IMR-90 (cell line): ENCODE data around the gene S100A8. TPM values are rescaled to one million over a fixed set of nuclear protein-coding genes. Genes with fewer than 3 reads are reported as not detected.

Experiments
- ATAC-seq: fragments of 200-7000 bp; cut with Tn5 transposase; 2 replicates; pipeline ENCODE4 v1.9.1; 2020; ENCODE audit warnings: low read depth, mild to moderate bottlenecking, moderate library complexity
- BruUV-seq: library from RNA; stranded (reverse); fragments of 400-500 nt; replicated peaks from 2 replicates; lab custom pipeline; 2021; lab: Mats Ljungman, UMichigan
- CTCF ChIA-PET: fragments of 300-600 bp; formaldehyde crosslinking; extraction: SDS; loops from one replicate; lab custom pipeline; 2021; ENCODE audit warnings: antibody characterized with exemption; lab: Yijun Ruan, JAX
- POLR2A ChIA-PET: fragments of 300-600 bp; sonication (Branson Sonifier 250); formaldehyde crosslinking; loops from one replicate; lab custom pipeline; 2022; ENCODE audit warnings: antibody characterized with exemption; ENCODE audit not compliant: unreplicated experiment; lab: Charles Lee
- DNase-seq: peaks from one replicate; pipeline ENCODE4 v3.0.0; 2013
- H2AFZ ChIP-seq: replicated peaks from 2 replicates; pipeline ENCODE3; 2013; ENCODE audit warnings: low read length, mild to moderate bottlenecking; ENCODE audit not compliant: poor library complexity
- H2AK5ac ChIP-seq: 2 replicates; pipeline ENCODE4 v1.6.1; 2013; ENCODE audit warnings: low read depth, low read length, inconsistent platforms
- H2AK9ac ChIP-seq: replicated peaks from 2 replicates; pipeline ENCODE3; 2013; ENCODE audit warnings: mild to moderate bottlenecking, low read depth, low read length, moderate library complexity; ENCODE audit not compliant: poor library complexity
- H2BK120ac ChIP-seq: 2 replicates; pipeline ENCODE4 v1.6.1; 2013; ENCODE audit warnings: low read depth, low read length, inconsistent platforms
- H2BK15ac ChIP-seq: 3 replicates; pipeline ENCODE4 v1.6.1; 2013; ENCODE audit warnings: low read depth, low read length, inconsistent platforms
- H2BK20ac ChIP-seq: 2 replicates; pipeline ENCODE4 v1.6.1; 2013; ENCODE audit warnings: low read depth, mild to moderate bottlenecking, inconsistent platforms, low read length, moderate library complexity
- H2BK5ac ChIP-seq: 2 replicates; pipeline ENCODE4 v1.6.1; 2013; ENCODE audit warnings: mild to moderate bottlenecking, low read depth, low read length, inconsistent platforms; ENCODE audit not compliant: poor library complexity, severe bottlenecking
- H3K14ac ChIP-seq: replicated peaks from 2 replicates; pipeline ENCODE4 v1.6.1; 2013; ENCODE audit warnings: low read depth, low read length, inconsistent platforms
- H3K18ac ChIP-seq: 2 replicates; pipeline ENCODE4 v1.6.1; 2013; ENCODE audit warnings: low read depth, low read length, control low read depth
- H3K23ac ChIP-seq: 2 replicates; pipeline ENCODE4 v1.6.1; 2013; ENCODE audit warnings: low read depth, low read length, inconsistent platforms
- H3K27ac ChIP-seq: 2 replicates; pipeline ENCODE4 v1.5.1; 2013; ENCODE audit warnings: mild to moderate bottlenecking, control low read depth, low read length; ENCODE audit not compliant: insufficient read depth
- H3K27me3 ChIP-seq: 2 replicates; pipeline ENCODE4 v1.6.1; 2013; ENCODE audit warnings: low read length; ENCODE audit not compliant: control insufficient read depth, insufficient read depth
- H3K36me3 ChIP-seq: 2 replicates; pipeline ENCODE4 v1.6.1; 2013; ENCODE audit warnings: low read length, mixed read lengths; ENCODE audit not compliant: control insufficient read depth, insufficient read depth
- H3K4ac ChIP-seq: 2 replicates; pipeline ENCODE4 v1.6.1; 2013; ENCODE audit warnings: low read depth, low read length, inconsistent platforms
- H3K4me1 ChIP-seq: 2 replicates; pipeline ENCODE4 v1.6.1; 2013; ENCODE audit warnings: low read length, mixed read lengths; ENCODE audit not compliant: control insufficient read depth, insufficient read depth
- H3K4me2 ChIP-seq: 2 replicates; pipeline ENCODE4 v1.6.1; 2013; ENCODE audit warnings: low read depth, mild to moderate bottlenecking, control low read depth, low read length, moderate library complexity
- H3K4me3 ChIP-seq: 2 replicates; pipeline ENCODE4 v1.5.1; 2013; ENCODE audit warnings: low read depth, mild to moderate bottlenecking, control low read depth, low read length, moderate library complexity; ENCODE audit not compliant: insufficient read depth
- H3K56ac ChIP-seq: 2 replicates; pipeline ENCODE4 v1.6.1; 2013; ENCODE audit warnings: low read length, inconsistent platforms; ENCODE audit not compliant: insufficient read depth; ENCODE audit errors: extremely low read depth
- H3K79me1 ChIP-seq, 2 experiments: 2 replicates each; pipeline ENCODE4 v1.6.1; 2013; ENCODE audit warnings: low read length in 2 of 2, inconsistent platforms in 1 of 2, low read depth in 1 of 2
- H3K9ac ChIP-seq: 2 replicates; pipeline ENCODE4 v1.6.1; 2013; ENCODE audit warnings: low read depth, low read length, control low read depth
- H3K9me1 ChIP-seq: 2 replicates; pipeline ENCODE4 v1.6.1; 2013; ENCODE audit warnings: low read length, inconsistent platforms; ENCODE audit not compliant: insufficient read depth
- H3K9me3 ChIP-seq: 2 replicates; pipeline ENCODE4 v1.6.1; 2013; ENCODE audit warnings: low read length; ENCODE audit not compliant: control insufficient read depth, insufficient read depth
- H4K20me1 ChIP-seq: 2 replicates; pipeline ENCODE4 v1.6.1; 2013; ENCODE audit warnings: low read length, inconsistent platforms; ENCODE audit not compliant: insufficient read depth
- H4K5ac ChIP-seq: 2 replicates; pipeline ENCODE4 v1.6.1; 2013; ENCODE audit warnings: mild to moderate bottlenecking, low read depth, low read length, control low read depth
- H4K8ac ChIP-seq, 2 experiments: 2 replicates each; pipeline ENCODE4 v1.6.1; 2013; ENCODE audit warnings: low read depth in 2 of 2, low read length in 2 of 2, control low read depth in 1 of 2, inconsistent platforms in 1 of 2
- H4K91ac ChIP-seq: 2 replicates; pipeline ENCODE4 v1.6.1; 2013; ENCODE audit warnings: low read depth, low read length, inconsistent platforms; ENCODE audit not compliant: insufficient read depth
- BHLHE40 ChIP-seq: fragments of 150-350 bp; IDR thresholded peaks from 2 replicates; pipeline ENCODE4 v1.6.1; 2016; ENCODE audit warnings: mild to moderate bottlenecking, low read depth, low read length
- CEBPB ChIP-seq: IDR thresholded peaks from 2 replicates; pipeline ENCODE4 v1.6.1; 2012; ENCODE audit warnings: low read depth, low read length, improper control_type of control experiment
- CHD1 ChIP-seq: IDR thresholded peaks from 2 replicates; pipeline ENCODE4 v1.6.1; 2012; ENCODE audit warnings: low read depth, low read length, improper control_type of control experiment
- ELK1 ChIP-seq: fragments of 150-350 bp; IDR thresholded peaks from 2 replicates; pipeline ENCODE4 v1.6.1; 2016; ENCODE audit warnings: low read depth, mild to moderate bottlenecking, low read length, moderate library complexity, borderline replicate concordance
- FOS ChIP-seq: fragments of 150-350 bp; IDR thresholded peaks from 2 replicates; pipeline ENCODE4 v1.6.1; 2016; ENCODE audit warnings: low read depth, low read length
- MAFK ChIP-seq: IDR thresholded peaks from 2 replicates; pipeline ENCODE4 v1.6.1; 2012; ENCODE audit warnings: low read depth, low read length, improper control_type of control experiment
- MAZ ChIP-seq: IDR thresholded peaks from 2 replicates; pipeline ENCODE4 v1.6.1; 2012; ENCODE audit warnings: low read depth, mild to moderate bottlenecking, low read length, improper control_type of control experiment, moderate library complexity, borderline replicate concordance
- MXI1 ChIP-seq: IDR thresholded peaks from 2 replicates; pipeline ENCODE4 v1.6.1; 2012; ENCODE audit warnings: low read depth, mild to moderate bottlenecking, low read length, moderate library complexity, borderline replicate concordance
- NFE2L2 ChIP-seq: fragments of 150-350 bp; IDR thresholded peaks from 2 replicates; pipeline ENCODE4 v1.6.1; 2016; ENCODE audit warnings: low read depth, mild to moderate bottlenecking, low read length
- POLR2A ChIP-seq: IDR thresholded peaks from 2 replicates; pipeline ENCODE4 v1.6.1; 2012; ENCODE audit warnings: mild to moderate bottlenecking, low read depth, low read length
- RAD21 ChIP-seq: IDR thresholded peaks from 2 replicates; pipeline ENCODE4 v1.6.1; 2012; ENCODE audit warnings: low read length, improper control_type of control experiment
- RCOR1 ChIP-seq: IDR thresholded peaks from 2 replicates; pipeline ENCODE4 v1.6.1; 2012; ENCODE audit warnings: mild to moderate bottlenecking, low read length, improper control_type of control experiment; ENCODE audit not compliant: insufficient replicate concordance
- RFX5 ChIP-seq: IDR thresholded peaks from 2 replicates; pipeline ENCODE4 v1.8.0; 2012; ENCODE audit warnings: low read depth, mild to moderate bottlenecking, low read length, moderate library complexity
- SMC3 ChIP-seq: fragments of 150-350 bp; IDR thresholded peaks from 2 replicates; pipeline ENCODE4 v1.6.1; 2016; ENCODE audit warnings: low read depth, mild to moderate bottlenecking, antibody characterized with exemption, low read length, moderate library complexity
- WGBS, 2 experiments: methylation state at CpG; one replicate each; pipeline versions ENCODE4 v1.1.5 to v1.1.7; 2013; ENCODE audit warnings: missing lambda C conversion rate in 2 of 2; ENCODE audit not compliant: insufficient read length in 1 of 2; ENCODE audit errors: extremely low coverage in 2 of 2; 5-methylcytosine and 5-hydroxymethylcytosine counted together
- dilution Hi-C: fragments of 300-500 bp; cut with HindIII; formaldehyde crosslinking; loops from one replicate; pipeline ENCODE4 v1.14.3; 2018; ENCODE audit warnings: low sequenced_read_pairs; ENCODE audit not compliant: unreplicated experiment
- in situ Hi-C: fragments of 300-500 bp; cut with MboI; formaldehyde crosslinking; loops from 3 replicates; pipeline ENCODE4 v1.14.3; 2019; ENCODE audit warnings: low sequenced_read_pairs, inconsistent platforms, mixed read lengths
- intact Hi-C: fragments of 100-400 bp; cut with micrococcal nuclease; formaldehyde crosslinking; loops from 2 replicates; pipeline ENCODE4 v1.10.0; 2022
- polyA plus RNA-seq, 3 experiments: library from polyadenylated mRNA; depleted of rRNA; stranded (reverse); fragments of >200 nt; gene quantifications; 2 replicates each; pipeline ENCODE4 v1.2.3, GENCODE V29; 2012; ENCODE audit warnings: low replicate concordance in 1 of 3
- total RNA-seq: library from RNA; depleted of rRNA; stranded (reverse); fragments of >200 nt; gene quantifications from 2 replicates; pipeline ENCODE4 v1.2.3, GENCODE V29; 2012
- TF ChIP-seq, protein P1 (sequence below): fragments of 150-350 bp; IDR thresholded peaks from 2 replicates; pipeline ENCODE4 v1.6.1; 2017; ENCODE audit warnings: mild to moderate bottlenecking, antibody characterized with exemption, low read length, low read depth
- TF ChIP-seq, protein P2 (sequence below): conservative IDR thresholded peaks from 2 replicates; pipeline ENCODE4 v1.5.1; 2012; ENCODE audit warnings: mild to moderate bottlenecking, low read depth, low read length, improper control_type of control experiment

The S100A8 gene
- total and polyA plus RNA-seq, 2 of the 4 experiments (the other 2 are of a cell fraction), result not detected

DNA sequence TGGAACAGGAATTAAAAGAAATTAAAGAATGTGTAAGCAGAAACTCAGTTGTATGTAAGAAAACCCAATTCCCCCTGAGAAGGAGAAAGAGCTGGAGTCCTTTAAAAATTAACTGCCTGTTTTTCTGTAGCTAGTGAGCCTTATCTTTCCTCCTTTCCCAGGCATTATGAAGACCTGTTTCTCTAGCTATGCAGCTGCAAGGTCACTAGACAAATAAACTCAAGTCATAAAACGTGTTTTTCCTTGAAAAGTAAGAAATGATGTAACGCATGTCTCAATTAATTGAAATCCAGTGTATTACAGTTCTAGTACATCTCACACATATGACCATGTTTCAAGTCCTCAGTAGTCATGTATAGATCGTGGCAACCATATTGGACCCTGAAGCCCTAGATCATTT lies 20.7 kb downstream of the S100A8 start:
- H2BK5ac ChIP-seq, result no peak overlapping the region
- no peak for TF ChIP-seq CHD1
- TF ChIP-seq, protein P1, sequence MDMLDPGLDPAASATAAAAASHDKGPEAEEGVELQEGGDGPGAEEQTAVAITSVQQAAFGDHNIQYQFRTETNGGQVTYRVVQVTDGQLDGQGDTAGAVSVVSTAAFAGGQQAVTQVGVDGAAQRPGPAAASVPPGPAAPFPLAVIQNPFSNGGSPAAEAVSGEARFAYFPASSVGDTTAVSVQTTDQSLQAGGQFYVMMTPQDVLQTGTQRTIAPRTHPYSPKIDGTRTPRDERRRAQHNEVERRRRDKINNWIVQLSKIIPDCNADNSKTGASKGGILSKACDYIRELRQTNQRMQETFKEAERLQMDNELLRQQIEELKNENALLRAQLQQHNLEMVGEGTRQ, result no peak
- TF ChIP-seq, protein P2, sequence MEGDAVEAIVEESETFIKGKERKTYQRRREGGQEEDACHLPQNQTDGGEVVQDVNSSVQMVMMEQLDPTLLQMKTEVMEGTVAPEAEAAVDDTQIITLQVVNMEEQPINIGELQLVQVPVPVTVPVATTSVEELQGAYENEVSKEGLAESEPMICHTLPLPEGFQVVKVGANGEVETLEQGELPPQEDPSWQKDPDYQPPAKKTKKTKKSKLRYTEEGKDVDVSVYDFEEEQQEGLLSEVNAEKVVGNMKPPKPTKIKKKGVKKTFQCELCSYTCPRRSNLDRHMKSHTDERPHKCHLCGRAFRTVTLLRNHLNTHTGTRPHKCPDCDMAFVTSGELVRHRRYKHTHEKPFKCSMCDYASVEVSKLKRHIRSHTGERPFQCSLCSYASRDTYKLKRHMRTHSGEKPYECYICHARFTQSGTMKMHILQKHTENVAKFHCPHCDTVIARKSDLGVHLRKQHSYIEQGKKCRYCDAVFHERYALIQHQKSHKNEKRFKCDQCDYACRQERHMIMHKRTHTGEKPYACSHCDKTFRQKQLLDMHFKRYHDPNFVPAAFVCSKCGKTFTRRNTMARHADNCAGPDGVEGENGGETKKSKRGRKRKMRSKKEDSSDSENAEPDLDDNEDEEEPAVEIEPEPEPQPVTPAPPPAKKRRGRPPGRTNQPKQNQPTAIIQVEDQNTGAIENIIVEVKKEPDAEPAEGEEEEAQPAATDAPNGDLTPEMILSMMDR, result no peak
- TF ChIP-seq SMC3, result no peak
- no peak for TF ChIP-seq FOS
- TF ChIP-seq POLR2A, result no peak
- no peak for TF ChIP-seq MAZ
- no peak for TF ChIP-seq RCOR1
- no peak for TF ChIP-seq ELK1
- TF ChIP-seq MAFK, result no peak
- no peak for TF ChIP-seq RAD21
- no peak for TF ChIP-seq BHLHE40
- TF ChIP-seq NFE2L2, result no peak
- TF ChIP-seq CEBPB, result no peak
- TF ChIP-seq RFX5, result no peak
- no peak for TF ChIP-seq MXI1
- in situ Hi-C loops (no loop called here), dilution Hi-C loops (no loop called here), intact Hi-C loops (no loop called here)
- no peak overlapping the region for H4K5ac ChIP-seq
- no peak overlapping the region for H3K18ac ChIP-seq
- ChIA-PET POLR2A (no interaction called here), CTCF (interaction anchor here (0.6 kb wide), 1 partner anchor 454 kb away, joined by 3 read pairs; no protein-coding TSS in a partner anchor)
- no peak overlapping the region for H3K56ac ChIP-seq
- no peak overlapping the region for H2BK15ac ChIP-seq
- no peak overlapping the region for H2BK120ac ChIP-seq
- H3K9ac ChIP-seq, result no peak overlapping the region
- H4K91ac ChIP-seq, result no peak overlapping the region
- no peak overlapping the region for H3K4ac ChIP-seq
- H3K4me2 ChIP-seq, result no peak overlapping the region
- no peaks in the 10 kb centered on the region for H3K4me1 ChIP-seq
- no CpG with 5 or more reads among the region's 3 CpGs for WGBS, 2 experiments
- no peak overlapping the region for H2AK9ac ChIP-seq
- DNase-seq (no peak), ATAC-seq (no peak)
- no peak overlapping the region for H4K8ac ChIP-seq
- no peaks in the 10 kb centered on the region for H3K9me3 ChIP-seq
- H3K9me1 ChIP-seq, result no peaks in the 10 kb centered on the region
- H3K36me3 ChIP-seq, result no peaks in the 10 kb centered on the region
- H2AK5ac ChIP-seq, result no peak overlapping the region
- H3K79me1 ChIP-seq, result no peaks in the 10 kb centered on the region
- no peak overlapping the region for H3K23ac ChIP-seq
- no peak overlapping the region for H2AFZ ChIP-seq
- no peak overlapping the region for H3K27ac ChIP-seq
- H3K4me3 ChIP-seq, result no peak overlapping the region
- BruUV-seq, result no TSS peak
- no peak overlapping the region for H2BK20ac ChIP-seq
- no peaks in the 10 kb centered on the region for H4K20me1 ChIP-seq
- H3K27me3 ChIP-seq, result 0 out of 2 replicates have a peak, but pooled peaks cover 2% of the 10 kb centered on the region
- no peak overlapping the region for H3K14ac ChIP-seq
